Suprapubic skin (tissue), 3 donors: ENCODE results near the gene MAP1LC3B.

ENCODE experiments used
- CTCF ChIP-seq, 2 donors: fragments of 200-600 bp in 1 of 2; fragments of 450-650 bp in 1 of 2; sonication (generic) in 1 of 2; IDR thresholded peaks; one replicate each; pipeline ENCODE4 v1.5.1; 2016 to 2019; ENCODE audit warnings: antibody characterized with exemption in 2 of 2, mild to moderate bottlenecking in 1 of 2, moderate library complexity in 1 of 2
- EP300 ChIP-seq: sonication (generic); formaldehyde crosslinking; IDR thresholded peaks from one replicate; pipeline ENCODE4 v1.6.1; 2017; ENCODE audit warnings: antibody characterized with exemption
- POLR2A ChIP-seq, 2 donors: fragments of 450-650 bp; IDR thresholded peaks; one replicate each; pipeline ENCODE4 v1.6.1; 2017; ENCODE audit warnings: antibody characterized with exemption in 2 of 2, mild to moderate bottlenecking in 2 of 2, moderate library complexity in 2 of 2

GRCh38 chr16:87383505-87384161 lies 8.5 kb upstream of the MAP1LC3B start, which contains the start of gene FBXO31:
- TF ChIP-seq CTCF (IDR thresholded peaks at IDR 0.05) (no peak), POLR2A (IDR thresholded peaks at IDR 0.05) (peak; percentile 36 to 94), EP300 (no peak)
